GM12878 (cell line): ENCODE results near the gene PCLO. TPM values are rescaled to one million over a fixed set of nuclear protein-coding genes. Genes with fewer than 3 reads are reported as not detected.

Source experiments
- ATAC-seq: fragments of 200-7000 bp; cut with Tn5 transposase; 3 replicates; pipeline ENCODE4 v1.9.1; 2020; ENCODE audit warnings: mild to moderate bottlenecking, moderate library complexity
- BruUV-seq: library from RNA; stranded (reverse); fragments of 400-500 nt; replicated peaks from 2 replicates; lab custom pipeline; 2021; lab: Mats Ljungman, UMichigan
- CTCF ChIA-PET: fragments of 300-600 bp; sonication (Branson Sonifier 250); formaldehyde crosslinking; extraction: SDS; loops from one replicate; lab custom pipeline; 2021; ENCODE audit warnings: inconsistent platforms; lab: Yijun Ruan, JAX
- POLR2A ChIA-PET: fragments of 350-600 bp; formaldehyde crosslinking; extraction: SDS; loops from one replicate; lab custom pipeline; 2021; ENCODE audit warnings: inconsistent platforms; lab: Charles Lee
- RAD21 ChIA-PET: fragments of 300-600 bp; sonication (Branson Sonifier 250); formaldehyde crosslinking; loops from one replicate; lab custom pipeline; 2023; ENCODE audit warnings: antibody characterized with exemption; ENCODE audit not compliant: unreplicated experiment; lab: Charles Lee
- SMC1A ChIA-PET: fragments of 300-600 bp; sonication (Branson Sonifier 250); formaldehyde crosslinking; loops from one replicate; lab custom pipeline; 2023; ENCODE audit not compliant: unreplicated experiment, uncharacterized antibody; lab: Charles Lee
- DNase-seq: peaks from one replicate; pipeline ENCODE4 v3.0.0-alpha.2; 2011; ENCODE audit warnings: low read depth, low spot score
- FAIRE-seq: peaks from 3 replicates; lab custom pipeline; 2011; peaks lifted over from hg19 to GRCh38; lab: Jason Lieb, UNC
- H2AFZ ChIP-seq: 2 replicates; pipeline ENCODE4 v1.6.0; 2011; ENCODE audit warnings: low read depth, low read length, control low read depth; ENCODE audit not compliant: control insufficient read depth
- H3K27ac ChIP-seq: 2 replicates; pipeline ENCODE4 v1.5.1; 2011; ENCODE audit warnings: control low read depth; ENCODE audit not compliant: control insufficient read depth, insufficient read depth
- H3K27me3 ChIP-seq, 2 experiments: replicated peaks in 1 of 2; 2 replicates each; pipeline versions ENCODE4 v1.6.0 to v1.6.1; 2011; ENCODE audit warnings: low read length in 1 of 2; ENCODE audit not compliant: control insufficient read depth in 2 of 2, insufficient read depth in 2 of 2
- H3K36me3 ChIP-seq, 2 experiments: 2 replicates each; pipeline ENCODE4 v1.5.1; 2011; ENCODE audit warnings: low read length in 1 of 2; ENCODE audit not compliant: control insufficient read depth in 2 of 2, insufficient read depth in 2 of 2
- H3K4me1 ChIP-seq: 2 replicates; pipeline ENCODE4 v1.6.1; 2011; ENCODE audit warnings: mild to moderate bottlenecking, low read length, moderate library complexity, mixed read lengths; ENCODE audit not compliant: control insufficient read depth, insufficient read depth
- H3K4me2 ChIP-seq: 2 replicates; pipeline ENCODE4 v1.6.0; 2011; ENCODE audit warnings: control low read depth; ENCODE audit not compliant: control insufficient read depth, insufficient read depth
- H3K4me3 ChIP-seq: fragments of 200-600 bp; sonication (generic); 2 replicates; pipeline ENCODE4 v1.5.1; 2016
- H3K79me2 ChIP-seq: 2 replicates; pipeline ENCODE4 v1.6.0; 2011; ENCODE audit warnings: low read length; ENCODE audit not compliant: control insufficient read depth, insufficient read depth
- H3K9ac ChIP-seq: 2 replicates; pipeline ENCODE4 v1.8.0; 2011; ENCODE audit warnings: low read length, control low read depth, mixed read lengths; ENCODE audit not compliant: control insufficient read depth, insufficient read depth
- H3K9me3 ChIP-seq: replicated peaks from 3 replicates; pipeline ENCODE4 v1.5.1; 2011; ENCODE audit warnings: mild to moderate bottlenecking, low read length; ENCODE audit not compliant: control insufficient read depth, insufficient read depth
- H4K20me1 ChIP-seq: 2 replicates; pipeline ENCODE4 v1.6.0; 2011; ENCODE audit not compliant: control insufficient read depth, insufficient read depth
- BACH1 ChIP-seq: fragments of 450-650 bp; IDR thresholded peaks from 2 replicates; pipeline ENCODE4 v1.6.1; 2017; ENCODE audit warnings: mild to moderate bottlenecking, borderline replicate concordance
- BCL3 ChIP-seq: IDR thresholded peaks from 2 replicates; pipeline ENCODE4 v1.6.1; 2011; ENCODE audit warnings: borderline replicate concordance, low read depth, mild to moderate bottlenecking, moderate library complexity, low read length; ENCODE audit not compliant: insufficient read depth, poor library complexity, severe bottlenecking
- CHD4 ChIP-seq: fragments of 200-600 bp; sonication (generic); IDR thresholded peaks from 2 replicates; pipeline ENCODE4 v1.6.1; 2016; ENCODE audit warnings: mild to moderate bottlenecking
- NBN ChIP-seq: fragments of 450-650 bp; IDR thresholded peaks from 2 replicates; pipeline ENCODE4 v1.6.1; 2016
- NFIC ChIP-seq: IDR thresholded peaks from 2 replicates; pipeline ENCODE4 v1.6.1; 2012; ENCODE audit warnings: low read depth, mild to moderate bottlenecking, inconsistent platforms, low read length, moderate library complexity
- POLR2AphosphoS2 ChIP-seq: IDR thresholded peaks from 2 replicates; pipeline ENCODE4 v1.6.1; 2011; ENCODE audit warnings: low read depth, mild to moderate bottlenecking, low read length, improper control_type of control experiment, moderate library complexity
- SIN3A ChIP-seq: IDR thresholded peaks from 2 replicates; pipeline ENCODE4 v1.6.1; 2012; ENCODE audit warnings: low read depth, low read length, improper control_type of control experiment
- SIX5 ChIP-seq: IDR thresholded peaks from 2 replicates; pipeline ENCODE4 v1.6.1; 2011; ENCODE audit warnings: mild to moderate bottlenecking, low read depth, low read length, moderate library complexity; ENCODE audit not compliant: severe bottlenecking
- SREBF2 ChIP-seq: IDR thresholded peaks from 2 replicates; pipeline ENCODE4 v1.6.1; 2012; ENCODE audit warnings: mild to moderate bottlenecking, low read length
- SRF ChIP-seq, 2 experiments: IDR thresholded peaks; 2 replicates each; pipeline ENCODE4 v1.6.1; 2011; ENCODE audit warnings: low read depth in 2 of 2, low read length in 2 of 2, mild to moderate bottlenecking in 1 of 2, moderate library complexity in 1 of 2
- ZNF384 ChIP-seq: IDR thresholded peaks from 2 replicates; pipeline ENCODE4 v1.6.1; 2012; ENCODE audit warnings: low read depth, mild to moderate bottlenecking, low read length, improper control_type of control experiment, borderline replicate concordance
- WGBS: methylation state at CpG from one replicate; pipeline ENCODE4 v1.1.6; 2016; ENCODE audit warnings: low lambda C conversion rate; ENCODE audit not compliant: insufficient replicate concordance, insufficient coverage; ENCODE audit errors: missing lambda C conversion rate; 5-methylcytosine and 5-hydroxymethylcytosine counted together
- in situ Hi-C: fragments of 300-500 bp; cut with MboI; formaldehyde crosslinking; loops from 9 replicates; pipeline ENCODE4 v1.14.3; 2018; ENCODE audit warnings: mixed read lengths
- intact Hi-C: fragments of 100-400 bp; cut with micrococcal nuclease; formaldehyde crosslinking; loops from one replicate; pipeline ENCODE4 v1.14.2; 2022; ENCODE audit not compliant: unreplicated experiment
- polyA plus RNA-seq, 11 experiments: library from polyadenylated mRNA; depleted of rRNA in 4 of 11; unstranded in 6 of 11; stranded (reverse) in 5 of 11; fragments of >200 nt; fragmentation: Nextera tagmentation in 4 of 11; fragmentation: Illumina TruSeq in 1 of 11; extraction: Ambion mirVana in 4 of 11; extraction: Trizol in 1 of 11; gene quantifications; 1 replicate in 1 of 11; 2 replicates in 10 of 11; pipeline versions ENCODE4 v1.2.1 to v1.2.3, GENCODE V29; 2011 to 2016; ENCODE audit warnings: inconsistent platforms in 2 of 11, missing spikeins in 2 of 11, low read depth in 1 of 11
- total RNA-seq, 4 experiments: library from RNA; depleted of rRNA in 3 of 4; stranded (reverse); fragments of >200 nt in 3 of 4; fragmentation: Illumina TruSeq in 1 of 4; extraction: Trizol in 1 of 4; gene quantifications; 2 replicates each; pipeline versions ENCODE4 v1.2.1 to v1.2.3, GENCODE V29; 2013 to 2021
- TF ChIP-seq, protein P1 (sequence below): IDR thresholded peaks from 2 replicates; pipeline ENCODE4 v1.6.1; 2012; ENCODE audit warnings: low read depth, low read length, improper control_type of control experiment

Gene PCLO
- total and polyA plus RNA-seq, 10 of the 15 experiments (the other 5 are each of a cell fraction or from before 2014, with no cell fraction given) = 0.01 to 0.08 (median 0.03) TPM; not detected in 6

DNA sequence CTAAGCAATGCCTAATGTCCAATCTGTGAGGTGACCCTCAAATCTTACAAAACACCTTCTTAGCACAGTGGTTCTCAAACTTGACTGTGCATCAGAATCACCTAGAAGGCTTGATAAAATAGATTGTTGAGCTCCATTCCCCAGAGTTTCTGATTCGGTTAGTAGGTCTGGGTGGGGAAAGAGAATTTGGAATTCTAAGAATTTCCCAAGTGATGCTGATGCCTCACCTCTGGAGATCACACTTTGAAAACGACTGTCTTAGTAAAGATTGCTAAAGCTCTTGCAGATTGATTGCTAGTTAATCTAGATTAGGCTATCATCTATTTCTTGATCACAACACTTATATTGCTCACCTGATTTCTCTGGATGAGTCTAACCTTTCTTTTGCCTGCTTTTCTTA lies 126.6 kb downstream of the PCLO start:
- Histone ChIP-seq H3K4me3 (no peak overlapping the region), H3K4me1 (no peaks in the 10 kb centered on the region), H3K4me2 (no peak overlapping the region), H3K27me3 (no peaks in the 10 kb centered on the region), H4K20me1 (no peaks in the 10 kb centered on the region), H3K9me3 (no peaks in the 10 kb centered on the region), H3K79me2 (no peaks in the 10 kb centered on the region), H2AFZ (no peak overlapping the region), H3K27ac (no peak overlapping the region), H3K9ac (no peak overlapping the region), H3K36me3 (no peaks in the 10 kb centered on the region)
- in situ Hi-C loops (no loop called here), intact Hi-C loops (no loop called here)
- ChIA-PET RAD21 (no interaction called here), SMC1A (no interaction called here), CTCF (no interaction called here), POLR2A (no interaction called here)
- no peak for FAIRE-seq
- BruUV-seq = no TSS peak
- no peak for DNase-seq
- no peak for ATAC-seq
- 0% methylated on average over 2 of the region's 2 CpGs for WGBS
- TF ChIP-seq CHD4 = no peak
- TF ChIP-seq POLR2AphosphoS2 = no peak
- no peak for TF ChIP-seq NFIC
- TF ChIP-seq, protein P1, sequence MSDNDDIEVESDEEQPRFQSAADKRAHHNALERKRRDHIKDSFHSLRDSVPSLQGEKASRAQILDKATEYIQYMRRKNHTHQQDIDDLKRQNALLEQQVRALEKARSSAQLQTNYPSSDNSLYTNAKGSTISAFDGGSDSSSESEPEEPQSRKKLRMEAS = no peak
- no peak for TF ChIP-seq BACH1
- no peak for TF ChIP-seq BCL3
- TF ChIP-seq SIX5 = no peak
- no peak for TF ChIP-seq SIN3A
- TF ChIP-seq SRF (IDR thresholded peaks at IDR 0.05; ENCODE audit: low read depth in 2 of 2, low read length in 2 of 2) = no peak
- TF ChIP-seq ZNF384 = no peak
- no peak for TF ChIP-seq NBN
- no peak for TF ChIP-seq SREBF2
